Measurements from ENCODE around the gene IL11.
A peak's percentile ranks its signal among the peaks of the same experiment; 100 is the strongest.

IL11 gene

DNA sequence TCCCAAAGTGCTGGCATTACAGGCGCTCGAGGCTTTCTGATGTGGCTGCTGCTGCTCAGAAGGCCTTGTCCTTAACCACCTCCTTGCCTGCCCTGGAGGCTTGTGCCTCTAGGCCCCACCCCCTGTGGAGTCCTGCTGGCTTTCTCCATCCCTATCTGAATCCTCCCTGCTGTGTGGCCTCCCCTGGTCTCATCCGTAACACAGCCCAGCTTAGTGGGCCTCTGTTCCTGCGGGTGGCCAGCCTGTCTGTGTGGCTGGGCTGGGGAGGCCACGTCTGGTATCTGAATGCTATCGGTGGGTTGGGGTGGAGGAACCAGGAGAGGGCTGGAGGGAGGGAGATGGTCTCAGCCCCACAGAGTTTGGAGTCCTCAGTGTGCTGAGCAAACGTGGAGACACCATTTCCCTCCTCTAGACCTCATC, 20.2 kb upstream of the IL11 start:
- DNase-seq = no peak

DNA sequence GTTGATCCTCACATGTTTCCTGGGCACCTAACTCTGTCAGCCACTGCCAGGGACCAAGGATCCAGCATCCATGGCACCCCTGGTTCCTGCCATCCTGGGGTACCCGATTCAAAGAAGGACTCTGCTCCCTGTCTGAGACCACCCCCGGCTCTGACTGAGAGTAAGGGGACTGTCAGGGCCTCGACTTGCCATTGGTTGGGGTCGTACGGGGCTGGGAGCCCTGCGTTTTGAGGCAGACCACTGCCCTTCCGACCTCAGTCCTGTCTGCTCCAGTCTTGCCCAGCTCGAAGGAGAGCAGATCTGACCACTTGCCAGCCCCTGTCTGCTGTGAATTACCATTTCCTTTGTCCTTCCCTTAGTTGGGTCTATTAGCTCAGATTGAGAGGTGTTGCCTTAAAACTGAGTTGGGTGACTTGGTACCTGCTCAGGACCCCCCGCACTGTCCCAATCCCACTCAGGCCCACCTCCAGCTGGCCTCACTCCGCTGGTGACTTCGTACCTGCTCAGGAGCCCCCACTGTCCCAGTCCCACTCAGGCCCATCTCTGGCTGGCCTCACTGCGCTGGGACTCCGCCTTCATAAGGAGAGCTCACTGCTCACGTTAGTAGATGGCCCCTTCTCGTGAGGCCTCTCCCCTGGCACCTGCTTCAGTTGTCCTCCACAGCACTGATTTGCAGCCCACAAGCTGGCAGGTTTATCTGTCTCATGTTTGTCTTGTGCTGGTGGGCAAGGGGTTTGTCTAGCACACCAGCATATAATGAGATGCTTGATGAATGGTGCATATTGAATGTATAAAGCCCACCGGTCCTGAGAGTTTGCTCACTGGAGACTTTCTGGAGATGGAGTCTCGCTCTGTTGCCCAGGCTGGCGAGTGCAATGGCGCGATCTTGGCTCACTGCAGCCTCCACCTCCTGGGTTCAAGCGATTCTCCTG, 19.4 kb upstream of the IL11 start:
- DNase-seq = no peak

DNA sequence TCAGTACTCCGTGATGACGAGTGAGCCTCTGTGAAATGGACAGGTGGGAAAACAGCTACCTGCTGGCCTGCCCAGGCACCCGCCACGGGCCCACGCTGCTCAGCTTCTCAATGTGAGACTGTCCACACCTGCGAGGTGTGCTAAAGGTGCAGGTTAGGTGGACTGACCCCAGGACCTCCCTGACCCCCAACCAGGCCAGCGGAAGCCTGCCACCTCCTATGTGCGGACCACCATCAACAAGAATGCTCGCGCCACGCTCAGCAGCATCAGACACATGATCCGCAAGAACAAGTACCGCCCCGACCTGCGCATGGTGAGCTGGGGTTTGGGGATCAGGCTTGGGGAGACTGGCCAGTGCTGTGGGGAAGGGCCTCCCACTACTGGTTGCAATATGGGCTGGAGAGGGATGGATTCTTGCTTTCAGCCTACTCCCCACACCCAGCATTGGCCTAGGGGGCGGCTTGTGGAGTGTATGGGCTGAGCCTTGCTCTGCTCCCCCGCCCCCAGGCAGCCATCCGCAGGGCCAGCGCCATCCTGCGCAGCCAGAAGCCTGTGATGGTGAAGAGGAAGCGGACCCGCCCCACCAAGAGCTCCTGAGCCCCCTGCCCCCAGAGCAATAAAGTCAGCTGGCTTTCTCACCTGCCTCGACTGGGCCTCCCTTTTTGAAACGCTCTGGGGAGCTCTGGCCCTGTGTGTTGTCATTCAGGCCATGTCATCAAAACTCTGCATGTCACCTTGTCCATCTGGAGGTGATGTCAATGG, 17.7 kb upstream of the IL11 start:
- no peak for DNase-seq

DNA sequence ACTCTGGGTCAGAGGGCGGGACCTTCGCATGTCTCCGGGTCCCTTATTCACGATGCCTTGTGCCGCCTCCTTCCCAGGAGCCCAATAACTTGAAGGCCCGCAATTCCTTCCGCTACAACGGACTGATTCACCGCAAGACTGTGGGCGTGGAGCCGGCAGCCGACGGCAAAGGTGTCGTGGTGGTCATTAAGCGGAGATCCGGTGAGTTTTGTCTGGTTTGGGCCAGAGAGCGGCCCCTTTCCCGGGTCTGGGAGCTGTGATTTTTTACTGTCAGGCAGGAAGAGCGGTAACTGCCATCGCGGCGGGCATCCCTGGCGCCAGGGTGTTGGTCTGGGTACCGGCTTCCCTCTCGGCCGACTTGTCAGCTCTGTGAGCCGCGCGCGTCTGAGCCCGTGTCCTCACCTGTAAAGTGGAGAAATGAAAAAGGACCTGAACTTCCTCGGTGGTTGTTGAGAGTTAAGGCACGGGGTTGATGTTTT, 16.3 kb upstream of the IL11 start:
- no peak for DNase-seq

DNA sequence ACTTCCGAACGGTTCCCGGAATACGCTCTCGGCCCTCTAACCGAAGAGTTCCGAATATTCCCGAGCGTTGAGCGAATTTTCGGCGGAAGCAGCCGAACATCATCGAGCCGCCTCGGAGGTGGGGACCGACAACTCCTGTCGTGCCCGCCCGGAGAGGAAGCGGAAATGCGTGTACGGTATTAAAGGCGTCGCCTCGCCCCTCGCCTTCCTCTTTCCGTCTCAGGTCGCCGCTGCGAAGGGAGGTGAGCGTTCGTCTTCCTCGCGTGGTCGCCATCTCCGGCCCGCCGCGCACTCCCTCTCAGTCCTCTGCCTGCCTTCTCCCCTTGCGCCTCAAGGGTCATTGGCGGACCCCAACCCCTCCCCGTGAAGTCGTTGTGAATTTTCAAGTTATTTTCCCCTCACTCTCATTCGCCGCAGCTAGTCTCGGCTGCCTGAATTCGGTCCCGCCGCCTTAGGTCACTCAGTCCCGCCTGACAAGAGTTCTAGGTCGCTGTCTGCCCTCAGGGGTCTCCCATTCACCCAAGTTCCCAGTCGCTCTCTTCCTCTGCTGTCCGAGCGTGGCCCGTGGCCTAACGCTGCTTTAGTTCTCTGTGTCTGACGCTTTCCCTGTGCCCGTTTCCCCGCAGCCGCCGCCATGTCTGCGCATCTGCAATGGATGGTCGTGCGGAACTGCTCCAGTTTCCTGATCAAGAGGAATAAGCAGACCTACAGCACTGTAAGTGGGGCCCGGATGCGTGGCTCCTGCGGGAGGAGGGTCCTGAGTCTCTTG, 15.6 kb upstream of the IL11 start, which contains the start of gene RPL28:
TSS of gene RPL28 (plus strand) at position 209 of the 769 bp plus-strand sequence. CDS start at position 635, 426 bp downstream.
- peak; percentile 95 for DNase-seq

DNA sequence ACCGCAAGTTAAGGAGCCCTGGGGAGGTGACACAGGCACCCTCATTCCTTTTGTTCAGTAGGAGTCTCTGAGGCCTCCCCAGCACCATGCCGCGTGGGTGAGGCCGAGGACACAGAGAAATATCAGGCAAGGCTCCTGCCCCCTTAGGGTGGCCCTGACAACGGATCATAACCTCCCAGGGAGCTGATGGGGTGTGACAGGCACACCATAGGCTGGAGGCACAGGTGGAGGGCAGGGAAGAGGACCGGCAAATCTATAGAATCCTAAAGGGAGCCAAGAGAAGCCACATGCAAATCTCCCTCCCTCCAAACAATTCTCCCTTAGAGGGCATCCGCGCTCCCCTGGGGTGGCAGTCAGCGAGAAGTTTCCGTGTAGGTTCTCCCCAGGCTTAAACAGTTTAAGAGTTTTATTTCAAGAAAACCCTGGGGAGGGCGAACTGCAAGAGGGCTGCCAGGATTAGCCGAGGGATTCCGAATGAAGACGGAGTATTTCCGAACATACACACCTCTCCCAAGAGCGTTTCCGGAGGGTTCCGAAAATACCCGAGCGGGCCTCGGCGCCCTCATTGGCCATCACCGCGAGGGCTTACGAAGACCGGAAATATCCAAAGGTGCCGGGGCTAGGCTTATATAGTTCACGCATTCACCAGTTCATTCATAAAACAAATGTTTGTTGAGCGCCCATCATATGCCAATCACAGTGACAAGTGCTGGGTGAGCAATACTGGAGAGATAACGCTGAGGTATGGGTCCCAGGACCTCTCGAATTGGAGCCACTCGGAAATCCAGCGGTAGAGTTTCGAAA, 14.9 kb upstream of the IL11 start:
- peak; percentile 95 for DNase-seq

DNA sequence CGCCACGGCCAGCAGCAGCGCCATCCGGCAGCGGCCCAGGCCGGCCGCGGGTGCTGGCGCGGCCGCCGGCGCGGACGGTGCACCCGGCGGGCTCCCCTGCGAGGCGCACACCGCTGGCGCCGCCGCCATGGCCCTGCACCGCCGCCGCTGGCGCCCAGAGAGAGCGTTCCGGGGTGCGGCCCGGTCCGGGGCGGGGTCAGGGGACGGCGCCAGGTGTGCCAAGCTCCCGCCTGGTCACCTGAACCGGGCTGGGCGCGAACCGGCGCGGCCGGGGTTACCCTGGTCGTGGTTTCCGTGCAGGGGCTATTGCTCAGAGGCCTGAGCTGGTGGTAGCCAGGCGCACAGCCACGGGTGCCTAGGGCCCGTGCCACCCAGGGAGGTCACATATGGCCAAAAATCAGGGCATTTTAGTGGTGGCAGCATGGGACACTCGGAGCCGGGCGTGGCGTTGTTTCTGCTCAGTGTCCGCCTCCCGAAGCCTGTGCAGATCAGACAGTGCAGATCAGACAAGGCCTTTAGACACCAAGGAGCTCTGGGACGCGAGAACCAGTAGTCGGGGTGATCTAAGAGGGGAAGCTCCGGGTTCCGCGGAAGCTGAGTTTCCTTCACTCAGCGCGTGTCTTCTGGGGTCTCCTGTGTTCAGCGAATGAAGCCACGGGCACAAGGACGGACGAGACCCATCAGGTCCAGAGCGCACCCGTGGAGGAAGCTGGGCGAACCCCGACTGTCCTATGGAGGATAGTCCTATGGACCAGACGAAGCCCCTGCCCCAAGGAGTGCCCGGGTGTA, 14.1 kb upstream of the IL11 start, which contains the start of gene TMEM238:
TSS of gene TMEM238 (minus strand) at position 162 of the 789 bp plus-strand sequence. CDS start at position 129, 33 bp downstream.
- no peak for DNase-seq

DNA sequence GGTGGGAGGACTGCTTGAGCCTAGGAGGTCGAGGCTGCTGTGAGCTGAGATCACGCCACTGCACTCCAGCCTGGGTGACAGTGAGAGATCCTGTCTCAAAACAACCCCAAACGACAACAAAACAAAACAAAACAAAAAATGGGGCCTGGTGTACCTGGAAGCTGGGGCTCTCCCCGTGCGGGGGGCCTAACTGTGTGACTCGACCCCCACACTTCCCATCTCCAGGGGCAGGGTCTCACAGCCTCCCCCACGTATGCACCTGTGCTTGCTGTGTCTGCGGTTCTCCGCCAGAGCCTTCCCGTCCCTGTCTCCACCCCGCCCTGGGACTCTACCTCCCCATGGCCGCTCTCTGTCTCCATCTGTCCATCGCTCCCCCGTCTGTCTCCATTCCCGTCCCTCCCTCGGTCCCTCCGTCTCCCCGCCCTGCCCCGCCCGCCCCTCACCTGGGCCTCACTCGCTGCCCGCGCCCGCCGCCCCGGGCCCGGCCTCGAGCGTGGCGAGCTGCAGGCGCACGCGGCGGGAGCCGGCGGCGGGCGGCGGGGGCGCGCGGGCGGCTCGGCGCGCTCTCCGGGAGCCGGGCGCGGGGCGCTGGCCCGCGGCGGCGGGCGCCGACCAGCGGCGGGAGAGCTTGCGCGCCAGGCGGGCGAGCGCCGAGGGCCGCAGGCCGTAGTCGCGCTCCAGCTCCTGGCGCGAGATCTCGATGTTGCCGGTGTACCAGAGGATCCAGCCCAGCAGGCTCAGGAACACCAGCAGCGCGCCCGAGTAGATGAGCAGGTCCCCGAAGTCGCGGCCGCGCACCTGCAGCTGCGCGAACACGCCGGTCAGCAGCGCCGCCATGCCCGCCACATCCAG, 13.2 kb upstream of the IL11 start:
- no peak for DNase-seq

DNA sequence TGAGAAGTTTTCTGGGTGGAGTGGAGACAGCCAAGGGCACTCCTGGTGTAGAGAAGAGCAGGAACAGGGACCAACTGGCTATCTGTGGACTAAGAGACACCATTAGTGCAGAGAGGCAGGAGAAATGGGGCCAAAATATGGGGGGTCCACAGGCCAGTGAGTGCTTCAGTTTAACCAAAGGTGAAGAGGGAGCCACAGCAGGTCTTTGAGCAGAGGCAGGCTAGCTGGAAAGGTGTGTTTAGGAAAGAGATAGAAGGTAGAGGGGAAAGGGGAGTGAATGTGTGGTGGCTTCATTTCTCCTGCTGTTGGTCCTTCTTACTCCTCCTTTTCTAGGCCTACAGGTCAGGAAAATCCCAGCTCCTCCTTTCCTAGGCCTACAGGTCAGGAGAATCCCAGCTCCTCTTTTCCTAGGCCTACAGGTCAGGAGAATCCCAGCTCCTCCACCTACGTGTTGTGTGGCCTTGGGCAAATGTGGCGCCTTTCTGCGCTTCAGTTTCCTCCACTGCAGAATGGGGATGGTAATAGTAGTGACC, 12.3 kb upstream of the IL11 start:
- no peak for DNase-seq

DNA sequence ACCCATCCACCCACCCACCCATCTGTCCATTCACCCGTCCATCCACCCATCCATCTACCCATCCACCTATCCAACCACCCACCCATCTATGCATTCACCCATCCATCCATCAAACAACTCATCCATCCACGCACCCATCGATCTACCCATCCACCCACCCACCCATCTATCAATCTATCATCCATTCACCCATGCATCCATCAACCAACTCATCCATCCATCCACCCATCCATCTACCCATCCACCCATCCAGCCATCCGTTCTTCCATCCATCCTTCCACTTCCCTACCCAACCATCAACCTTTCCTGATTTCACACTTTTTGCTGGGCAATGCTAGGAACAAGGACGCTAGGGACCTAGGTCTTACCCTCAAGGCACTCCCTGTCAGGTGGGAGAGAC, 11.8 kb upstream of the IL11 start:
- DNase-seq = no peak

DNA sequence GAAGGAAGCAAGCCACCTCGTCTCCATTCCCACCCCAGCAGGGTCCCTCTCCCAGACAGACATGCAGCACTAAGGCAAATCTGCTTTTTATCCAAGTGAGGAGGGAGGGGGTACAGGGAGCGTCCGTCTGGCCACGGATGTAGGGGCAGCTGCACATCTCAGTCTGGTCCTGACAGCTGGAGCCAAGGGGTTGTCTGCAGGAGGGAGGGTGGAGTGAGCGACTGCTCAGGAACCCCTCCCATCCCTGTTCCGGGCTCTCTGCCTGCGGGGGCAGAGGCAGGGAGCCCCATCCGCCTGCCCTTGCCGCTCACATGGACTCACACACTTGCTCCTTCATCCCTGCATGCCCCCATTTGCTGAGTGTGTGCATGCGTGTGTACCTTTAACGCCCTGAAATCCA, 8.9 kb upstream of the IL11 start:
- no peak for DNase-seq

DNA sequence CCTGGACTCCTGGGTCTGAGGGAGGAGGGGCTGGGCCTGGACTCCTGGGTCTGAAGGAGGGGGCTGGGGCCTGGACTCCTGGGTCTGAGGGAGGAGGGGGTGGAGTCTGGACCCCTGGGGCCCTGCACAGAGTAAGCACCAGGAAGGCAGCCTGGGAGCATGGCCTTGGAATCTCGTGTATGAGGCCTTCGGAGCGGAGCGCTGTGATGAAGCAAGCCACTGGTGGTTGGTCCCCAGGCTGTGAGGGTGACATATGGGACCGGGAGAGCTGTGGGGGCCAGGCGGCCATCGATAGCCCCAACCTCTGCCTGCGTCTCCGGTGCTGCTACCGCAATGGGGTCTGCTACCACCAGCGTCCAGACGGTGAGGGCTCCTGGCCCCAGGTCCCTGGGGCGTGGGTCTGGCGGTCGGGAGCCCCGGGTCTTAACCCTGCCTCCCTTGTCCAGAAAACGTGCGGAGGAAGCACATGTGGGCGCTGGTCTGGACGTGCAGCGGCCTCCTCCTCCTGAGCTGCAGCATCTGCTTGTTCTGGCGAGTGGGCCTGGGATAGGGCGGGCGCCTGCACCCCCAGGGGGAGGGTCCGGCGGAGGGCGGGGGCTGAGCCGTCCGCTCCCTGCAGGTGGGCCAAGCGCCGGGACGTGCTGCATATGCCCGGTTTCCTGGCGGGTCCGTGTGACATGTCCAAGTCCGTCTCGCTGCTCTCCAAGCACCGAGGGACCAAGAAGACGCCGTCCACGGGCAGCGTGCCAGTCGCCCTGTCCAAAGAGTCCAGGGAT, 7.3 kb upstream of the IL11 start:
- no peak for DNase-seq

DNA sequence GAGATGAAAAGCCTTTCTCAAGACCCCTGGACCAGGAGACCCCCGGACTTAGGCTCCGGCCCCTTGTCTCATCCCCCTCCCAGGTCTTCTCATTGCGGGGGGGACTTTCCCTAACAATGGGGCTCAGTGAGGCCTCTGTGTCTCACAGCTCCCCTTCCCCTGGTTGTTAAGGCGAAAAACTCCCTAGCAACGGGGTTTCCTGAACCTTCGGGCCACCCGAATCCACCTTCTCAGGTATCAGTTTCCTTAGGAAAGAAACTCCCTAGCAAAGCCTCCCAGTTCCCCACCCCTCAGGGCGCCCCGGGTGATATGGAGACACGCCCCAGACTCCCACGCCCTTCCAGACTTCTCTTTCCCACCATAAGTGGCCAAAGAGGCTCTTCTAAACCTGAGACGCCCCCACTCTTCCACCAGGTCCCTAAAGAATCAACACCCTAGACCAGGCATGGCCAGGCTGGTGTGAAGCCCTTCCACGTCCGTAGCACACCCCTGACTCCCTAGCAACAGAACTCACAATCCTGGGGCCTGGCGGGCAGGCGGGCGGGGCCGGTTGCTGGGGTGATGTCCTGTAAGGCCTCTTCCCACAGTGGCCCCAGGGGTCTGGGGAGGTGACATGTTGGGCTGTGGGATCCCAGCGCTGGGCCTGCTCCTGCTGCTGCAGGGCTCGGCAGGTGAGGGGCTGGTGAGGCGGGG, 6.1 kb upstream of the IL11 start, which contains the start of gene TMEM190:
TSS of gene TMEM190 (plus strand) at position 586 of the 693 bp plus-strand sequence. CDS start at position 614, 28 bp downstream.
- no peak for DNase-seq

DNA sequence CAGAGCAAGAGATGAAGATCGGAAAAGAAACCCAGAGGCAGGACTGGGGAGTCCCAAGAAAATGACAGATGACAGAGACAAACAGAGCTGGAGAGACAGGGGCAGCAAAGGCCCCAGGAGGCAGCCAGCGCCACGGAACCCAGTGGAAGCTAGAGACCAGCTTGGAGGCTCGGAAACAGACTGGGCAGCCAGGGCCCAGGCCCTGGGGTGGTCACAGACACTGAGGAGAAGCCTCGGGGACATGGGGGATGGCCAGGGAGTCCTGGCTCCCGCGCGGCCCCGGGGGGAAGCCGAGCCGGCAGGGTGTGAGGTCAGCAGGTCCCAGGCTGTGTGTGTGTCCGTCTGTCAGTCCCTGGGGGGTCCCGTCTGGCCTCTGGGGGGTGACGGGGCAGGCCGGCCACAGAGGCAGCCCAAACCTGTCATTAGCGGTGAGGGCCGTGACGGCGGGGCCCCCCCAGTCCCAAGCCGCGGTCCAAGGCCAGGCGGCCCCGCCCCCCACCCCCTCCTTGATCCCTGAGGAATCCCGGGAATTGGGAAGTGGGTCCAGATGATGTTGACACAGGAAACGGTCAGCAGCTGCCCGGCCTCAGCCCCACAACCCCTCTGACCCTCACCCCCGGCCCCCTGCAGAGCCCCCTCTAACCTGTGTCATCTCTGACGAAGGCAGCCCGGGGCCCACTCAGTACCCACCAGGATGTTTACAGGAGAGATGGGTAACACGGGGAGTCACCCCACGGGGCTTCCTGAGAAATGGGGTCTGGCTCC, 3.9 kb upstream of the IL11 start:
- no peak for DNase-seq

DNA sequence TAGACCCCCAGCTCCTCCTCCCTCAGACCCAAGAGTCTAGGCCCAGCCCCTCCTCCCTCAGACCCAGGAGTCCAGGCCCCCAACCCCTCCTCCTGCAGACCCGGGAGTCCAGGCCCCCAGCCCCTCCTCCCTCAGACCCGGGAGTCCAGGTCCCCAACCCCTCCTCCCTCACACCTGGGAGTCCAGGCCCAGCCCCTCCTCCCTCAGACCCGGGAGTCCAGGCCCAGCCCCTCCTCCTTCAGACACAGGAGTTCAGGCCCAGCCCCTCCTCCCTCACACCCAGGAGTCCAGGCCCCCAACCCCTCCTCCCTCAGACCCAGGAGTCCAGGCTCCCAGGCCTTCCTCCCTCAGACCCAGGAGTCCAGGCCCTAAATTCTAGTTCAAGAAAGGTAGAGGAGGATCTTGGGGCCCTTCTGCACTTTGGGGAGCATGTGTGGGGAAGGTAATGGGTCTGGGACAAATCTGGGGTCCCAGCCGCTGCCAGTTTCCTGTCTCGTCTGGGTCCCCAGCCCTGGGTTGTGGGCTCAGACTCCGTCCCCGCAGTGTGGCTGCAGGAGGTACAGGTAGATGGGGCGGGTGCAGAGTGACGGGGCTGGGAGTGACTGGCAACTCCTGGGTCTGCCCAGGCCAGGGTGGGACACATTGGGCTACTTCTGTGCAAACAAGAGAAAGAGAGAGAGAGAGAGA, 3.2 kb upstream of the IL11 start:
- DNase-seq = no peak

DNA sequence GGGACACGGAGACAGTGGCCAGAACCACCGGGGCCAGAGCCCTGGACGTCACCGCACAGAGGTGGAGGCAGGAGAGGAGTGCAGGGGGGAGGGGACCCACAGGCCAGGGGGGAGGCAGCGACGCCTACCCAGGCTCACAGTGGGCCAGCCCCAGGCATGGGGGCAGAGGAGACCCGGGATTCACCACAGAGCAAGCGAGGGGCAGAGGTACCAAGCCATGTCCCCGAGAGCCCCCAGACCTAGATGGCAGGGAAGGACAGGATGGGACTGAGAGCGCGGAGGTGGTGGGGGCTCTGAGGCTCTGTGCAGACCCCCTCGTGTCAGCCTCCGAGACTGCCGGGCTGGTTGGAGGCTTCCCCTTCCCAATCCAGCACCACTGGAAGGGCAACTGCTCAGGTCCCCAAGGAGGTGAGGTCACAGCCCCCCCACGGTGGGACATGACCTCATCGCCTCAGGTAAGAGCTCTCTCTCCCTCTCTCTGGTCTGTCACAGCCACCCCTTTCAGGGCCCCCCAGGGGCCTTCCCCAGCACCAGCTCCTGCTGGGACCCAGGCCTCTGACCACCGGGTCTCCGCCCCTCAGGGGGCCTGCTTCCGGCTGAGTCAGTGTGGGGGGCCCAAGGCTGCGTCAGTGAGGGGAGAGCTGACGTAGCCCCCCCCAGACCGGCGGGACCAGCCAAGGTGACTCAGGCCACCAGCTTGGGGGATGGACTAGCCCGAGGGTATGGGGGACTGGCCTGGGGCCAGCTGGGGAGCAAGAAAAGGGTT, 2.2 kb upstream of the IL11 start:
- DNase-seq = no peak
